Head of caudate nucleus (tissue), 42 donors: ENCODE data around the gene ANKRD10.

Experiments
- DNase-seq, 42 donors: peaks; one replicate each; pipeline versions ENCODE4 v3.0.0 to v3.0.0-alpha.2; 2020 to 2021; ENCODE audit warnings: mixed read lengths in 7 of 42
- intact Hi-C: fragments of 100-400 bp; cut with DNase I; formaldehyde crosslinking; loops from one replicate; pipeline ENCODE4 v1.15.0; 2022

Gene ANKRD10

DNA sequence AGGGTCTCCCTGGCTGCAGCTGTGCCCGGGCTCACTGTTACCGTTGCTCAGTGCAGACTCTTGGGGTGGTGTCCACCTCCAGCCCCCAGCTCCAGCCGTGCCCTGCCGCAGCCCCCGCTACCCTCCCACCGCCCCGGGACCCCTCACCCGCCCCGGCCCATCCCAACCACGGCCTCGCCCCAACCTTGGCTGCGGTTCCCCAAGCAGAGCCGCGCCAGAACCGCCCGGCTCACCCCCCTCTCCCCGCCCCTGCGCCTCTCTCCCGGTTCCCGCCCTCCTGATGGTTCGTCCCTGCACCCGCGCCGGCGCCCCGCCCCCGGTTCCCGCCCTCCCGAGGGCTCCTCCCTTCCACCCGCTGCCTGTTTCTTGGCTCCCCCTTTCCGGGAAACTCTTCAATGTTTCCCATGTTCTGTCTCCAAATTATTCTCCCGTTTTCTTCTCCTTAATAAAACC is 40.3 kb downstream of the ANKRD10 start:
- DNase-seq, result peak; percentile 68 to 95 (median 87)
- intact Hi-C loops, result no loop called here

DNA sequence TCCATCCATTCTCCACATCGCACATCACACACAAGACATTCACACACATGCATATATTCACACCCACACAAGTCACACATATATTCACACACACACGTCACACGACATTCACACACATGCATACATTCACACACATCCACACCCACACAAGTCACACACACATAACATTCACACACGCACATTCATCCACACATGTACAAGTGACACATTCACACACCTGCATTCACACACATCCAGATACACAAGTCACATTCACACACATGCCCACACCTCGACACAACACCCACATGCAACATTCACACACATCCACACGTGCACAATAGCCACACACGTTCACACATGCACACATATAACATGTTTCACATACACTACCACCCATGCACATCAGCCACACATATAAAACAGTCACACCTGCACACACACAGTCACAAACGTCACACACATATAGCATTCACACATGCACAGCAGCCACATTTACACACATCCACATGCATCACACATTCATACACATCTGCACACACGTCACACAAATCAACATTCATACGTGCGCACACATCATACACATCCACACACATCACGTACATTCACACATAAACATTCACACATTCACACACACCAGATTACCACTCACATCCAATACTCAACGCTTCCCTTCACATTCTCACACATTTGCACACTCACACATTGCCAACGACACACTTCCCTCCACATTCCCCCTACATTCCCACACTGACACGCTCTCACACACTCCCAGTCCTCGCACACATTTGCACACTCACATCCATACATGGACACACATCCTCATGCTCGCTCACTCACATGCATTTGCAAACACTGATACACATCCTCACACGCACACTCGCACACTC is 41.0 kb downstream of the ANKRD10 start:
- DNase-seq, result no peak
- intact Hi-C loops, result no loop called here

DNA sequence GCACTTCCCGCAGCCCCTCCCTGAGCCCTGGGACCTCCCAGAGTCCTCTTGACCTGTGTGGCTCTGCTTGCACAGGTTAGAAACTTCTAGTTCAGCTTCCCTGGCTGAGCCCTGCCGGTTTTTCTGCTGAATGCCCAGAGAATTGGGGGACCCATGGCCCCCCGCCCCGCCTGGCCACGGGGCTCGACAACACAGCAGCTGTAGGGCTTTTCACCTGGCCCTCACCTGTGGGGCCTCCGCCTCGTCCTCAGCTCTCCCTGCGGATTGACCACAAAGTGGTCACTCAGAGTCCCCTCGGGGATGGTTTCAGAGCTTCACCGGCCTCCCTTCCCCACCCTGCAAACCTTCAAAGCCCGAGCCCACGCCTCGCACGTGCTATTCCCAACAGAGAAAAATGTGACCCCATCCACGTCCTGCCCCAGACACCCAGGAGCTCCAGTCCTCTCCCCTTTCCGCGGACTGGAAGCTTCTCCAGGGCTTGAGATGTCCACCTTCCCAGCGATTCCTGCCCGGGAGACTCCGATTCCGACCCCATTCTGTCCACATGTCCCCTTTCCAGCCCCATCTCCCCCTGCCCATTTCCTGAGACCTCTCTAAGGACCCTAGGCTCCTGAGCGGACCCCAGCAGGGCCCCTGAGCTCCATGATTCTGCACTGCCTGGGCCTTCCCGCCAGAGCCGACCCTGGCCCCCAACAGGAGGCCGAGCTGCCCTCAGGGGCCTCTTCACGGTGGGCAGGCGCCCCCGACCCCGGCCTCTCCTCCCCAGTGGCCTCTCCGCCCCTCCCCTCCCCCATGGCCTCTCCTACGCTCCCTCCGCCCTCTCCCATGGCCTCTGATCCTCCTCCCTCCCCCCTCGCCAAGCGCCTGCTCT is 41.9 kb downstream of the ANKRD10 start:
- intact Hi-C loops, result no loop called here
- no peak for DNase-seq

DNA sequence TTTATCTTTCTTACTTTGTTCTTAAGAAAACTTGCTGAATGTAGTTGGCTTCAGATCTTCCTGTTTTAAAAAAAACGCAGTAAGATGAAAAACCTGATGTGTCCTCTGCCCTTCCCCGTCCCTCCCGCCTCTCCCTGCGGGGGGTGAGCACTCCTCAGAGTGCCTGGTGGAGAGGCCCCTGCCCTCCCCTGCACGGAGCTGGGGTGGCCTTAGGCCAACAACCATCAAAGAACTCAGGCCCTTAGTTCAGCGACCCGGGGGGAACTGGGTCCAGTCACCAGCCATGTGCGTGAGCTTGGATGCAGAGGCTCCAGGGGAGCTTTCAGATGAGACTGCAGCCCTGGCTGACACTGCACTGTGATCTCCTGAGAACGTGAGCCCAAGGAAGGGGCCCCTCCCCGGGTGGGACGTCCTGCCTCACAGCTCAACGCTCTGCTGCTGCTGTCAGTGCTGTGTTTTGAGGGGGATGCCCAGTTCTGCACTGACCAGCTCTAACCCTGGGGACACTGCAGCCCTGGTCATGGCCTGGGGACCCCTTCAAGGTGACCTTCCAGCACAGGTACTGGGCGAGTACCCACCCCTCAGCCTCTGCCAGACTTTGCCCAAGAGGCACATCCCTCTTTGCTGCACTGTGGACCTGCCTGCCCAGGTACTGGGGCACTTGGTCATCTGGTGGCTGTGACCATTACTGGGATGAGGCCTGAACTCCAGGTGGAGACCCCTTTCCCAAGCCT is 42.7 kb downstream of the ANKRD10 start:
- no peak for DNase-seq
- intact Hi-C loops, result no loop called here

DNA sequence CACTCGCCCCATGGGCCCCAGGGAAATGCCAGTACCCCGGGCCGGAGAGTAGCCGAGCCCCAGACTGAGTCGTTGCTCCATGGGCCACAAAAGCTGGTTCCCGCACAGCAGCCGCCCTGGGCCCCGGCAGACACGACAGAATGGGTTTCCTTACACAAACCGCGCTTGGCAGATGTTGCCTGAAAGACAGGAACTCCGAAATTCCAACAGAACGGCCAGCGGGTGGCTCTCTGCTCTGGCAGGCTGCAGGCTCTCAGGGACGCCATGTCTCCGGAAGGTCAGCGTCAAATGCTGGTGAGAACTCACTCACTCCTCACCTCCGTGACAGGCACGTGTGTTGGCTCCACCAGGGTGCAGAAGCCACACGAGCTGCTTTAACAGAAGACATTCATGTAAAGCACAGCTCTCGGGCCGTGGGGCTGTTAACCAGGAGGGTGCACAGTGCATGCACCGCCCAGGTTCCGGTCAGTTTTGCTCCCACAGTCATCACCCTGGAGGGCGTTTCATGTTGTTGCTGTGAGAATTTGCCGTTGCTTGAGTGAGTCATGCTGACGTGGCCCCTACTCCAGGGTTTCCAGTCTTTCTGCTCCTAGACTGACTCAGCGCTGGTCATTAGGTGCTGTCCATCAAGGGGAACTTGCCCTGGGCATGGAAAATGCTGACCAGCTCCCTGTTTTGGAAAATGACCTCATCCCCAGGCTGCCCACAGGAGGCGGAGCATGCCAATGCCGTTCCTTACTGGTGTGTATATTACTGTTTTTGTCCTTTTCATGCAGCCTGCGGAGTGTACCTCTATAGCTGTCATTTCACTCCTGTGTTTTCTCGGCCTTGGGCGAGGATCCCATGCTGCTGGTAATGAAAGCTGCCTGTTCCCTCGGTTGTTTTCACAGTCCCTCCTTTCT is 44.8 kb downstream of the ANKRD10 start:
- intact Hi-C loops, result no loop called here
- DNase-seq, result peak in 35 of 42 donors; percentile 10 to 89 (median 41)

DNA sequence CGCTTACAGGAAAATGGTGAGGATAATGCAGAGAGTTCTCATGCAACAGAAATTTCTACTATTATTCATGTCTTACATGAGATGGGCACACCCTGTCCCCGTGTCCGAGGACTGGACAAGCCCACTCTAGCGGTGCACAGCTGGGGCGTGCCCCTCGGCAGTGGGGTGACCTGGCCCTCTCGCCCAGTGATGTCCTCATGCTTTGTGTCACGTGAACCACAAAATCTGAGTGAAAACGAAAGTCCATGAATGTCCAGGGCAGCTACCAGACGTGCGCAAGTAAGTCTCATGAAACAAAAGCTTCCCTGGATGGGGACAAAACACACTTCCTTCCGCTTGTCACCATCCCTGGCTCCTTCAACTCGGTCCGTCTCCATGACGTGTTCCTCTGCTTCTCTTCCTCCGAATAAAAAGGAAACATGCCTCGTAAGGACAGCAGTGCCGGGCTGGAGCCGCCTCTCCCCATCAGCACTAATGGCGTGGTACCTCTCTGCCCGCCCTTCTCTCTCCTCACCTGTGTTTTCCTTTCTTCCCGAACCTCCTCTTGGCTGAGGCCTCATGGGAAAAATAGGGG is 45.6 kb downstream of the ANKRD10 start:
- no peak for DNase-seq
- intact Hi-C loops, result no loop called here

DNA sequence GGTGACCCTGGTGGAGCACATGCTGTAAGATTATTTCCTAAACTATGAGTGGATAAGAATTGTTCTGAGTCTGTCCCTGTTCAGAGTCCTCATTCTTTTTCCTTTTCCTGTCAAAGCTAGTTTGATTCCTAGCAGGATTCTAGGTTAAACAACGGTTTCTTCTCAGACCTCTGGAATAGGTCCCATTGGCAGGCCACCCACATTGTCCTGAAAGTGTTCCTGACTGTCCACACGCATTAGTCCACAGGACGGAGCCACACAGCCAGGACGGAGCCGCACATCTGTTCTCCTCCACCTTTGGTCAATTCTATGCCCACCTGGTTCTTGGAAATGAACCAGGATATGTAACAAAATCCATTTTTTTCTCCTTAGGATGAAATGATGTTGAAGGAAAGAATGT is 46.1 kb downstream of the ANKRD10 start:
- intact Hi-C loops, result no loop called here

DNA sequence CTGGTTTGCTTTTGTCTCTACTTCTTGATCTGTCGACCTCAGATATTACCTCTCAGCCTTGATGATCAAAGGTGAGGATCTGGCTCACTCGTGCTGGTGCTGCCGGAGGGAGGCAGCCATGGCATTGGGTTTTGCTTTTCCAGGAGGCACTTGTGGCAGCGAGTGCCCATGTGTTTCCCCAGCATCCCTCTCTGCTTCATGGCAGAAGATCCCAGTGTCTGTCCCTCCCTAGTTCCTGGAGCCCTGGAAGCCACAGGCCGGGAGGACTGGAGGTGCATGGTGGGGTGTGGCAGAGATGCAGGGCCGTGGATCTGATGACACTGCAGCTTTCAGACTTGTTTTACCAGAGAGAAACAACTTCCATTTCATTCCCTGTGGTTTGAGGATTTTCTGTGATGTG is 47.5 kb downstream of the ANKRD10 start:
- intact Hi-C loops, result no loop called here

More for the DNA sequence above, 46.1 kb downstream of the ANKRD10 start:
- DNase-seq, result no peak

DNA sequence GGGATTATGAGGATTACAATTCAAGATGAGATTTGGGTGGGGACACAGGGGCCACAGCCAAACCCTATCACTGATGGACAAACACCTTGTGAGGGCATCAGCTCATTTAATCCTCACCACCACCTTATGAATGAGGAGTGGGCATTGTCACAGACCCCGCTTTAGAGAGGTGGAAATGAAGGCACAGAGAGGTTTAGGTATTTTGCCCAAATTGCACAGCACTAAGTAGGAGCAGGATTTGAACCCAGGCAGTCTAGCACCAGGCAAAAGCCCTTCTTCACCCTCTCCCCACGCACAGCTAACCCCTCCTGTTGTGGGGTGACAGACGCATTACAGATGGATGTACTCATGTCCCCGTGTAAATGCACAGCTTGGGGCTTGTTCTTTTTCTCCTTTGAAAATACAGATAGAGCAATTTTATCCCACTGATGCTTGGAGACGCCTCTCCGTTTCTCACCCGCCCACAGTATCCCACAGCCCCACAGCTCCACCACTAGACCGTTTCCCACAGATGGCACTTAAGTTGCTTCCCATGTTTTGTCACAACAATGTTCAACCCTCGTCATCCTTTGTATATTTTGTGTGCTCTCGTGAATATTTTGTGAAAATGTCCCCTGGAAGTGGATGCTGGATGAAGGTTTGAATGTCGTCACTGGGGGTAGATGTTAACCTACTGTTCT is 48.2 kb downstream of the ANKRD10 start:
- intact Hi-C loops, result no loop called here
- DNase-seq, result no peak

More for the DNA sequence above, 47.5 kb downstream of the ANKRD10 start:
- no peak for DNase-seq

DNA sequence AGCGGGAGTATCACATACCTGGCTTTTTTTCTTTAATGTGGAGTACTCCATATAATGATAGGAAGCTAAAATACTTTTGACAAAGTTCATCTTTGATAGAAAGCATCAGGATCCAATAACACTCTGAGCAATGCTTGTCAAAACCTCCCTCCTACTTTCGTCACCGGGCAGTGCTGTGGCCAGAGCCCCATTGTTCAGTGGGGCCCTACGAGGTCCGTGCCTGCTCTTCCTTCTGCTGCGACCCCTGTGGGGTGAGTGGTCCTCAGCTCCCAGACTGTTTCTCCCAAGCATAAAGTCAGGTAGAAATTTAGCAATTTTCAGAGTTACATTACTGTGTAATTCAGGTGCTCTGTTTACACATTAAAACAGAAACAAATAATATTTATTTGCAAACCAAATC is 51.2 kb downstream of the ANKRD10 start:
- DNase-seq, result no peak
- intact Hi-C loops, result no loop called here

DNA sequence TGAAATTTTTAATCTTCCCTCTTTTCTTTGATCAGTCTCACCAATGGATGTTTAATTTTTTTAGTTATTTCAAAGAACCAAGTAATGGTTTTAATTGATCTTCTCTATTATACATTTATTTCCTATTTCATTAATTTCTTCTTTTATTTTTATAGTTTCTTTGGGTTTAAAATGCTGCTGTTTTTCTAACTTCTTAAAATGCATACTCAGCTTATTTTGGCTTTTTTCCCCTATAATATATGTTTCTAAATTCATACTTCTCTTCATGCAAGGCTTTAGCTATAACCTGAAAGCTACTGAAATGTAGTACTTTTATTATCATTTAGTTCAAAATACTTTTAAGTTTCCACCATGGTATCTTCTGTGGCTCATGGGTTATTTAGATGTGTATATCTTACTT is 53.9 kb downstream of the ANKRD10 start:
- no peak for DNase-seq
- intact Hi-C loops, result no loop called here

DNA sequence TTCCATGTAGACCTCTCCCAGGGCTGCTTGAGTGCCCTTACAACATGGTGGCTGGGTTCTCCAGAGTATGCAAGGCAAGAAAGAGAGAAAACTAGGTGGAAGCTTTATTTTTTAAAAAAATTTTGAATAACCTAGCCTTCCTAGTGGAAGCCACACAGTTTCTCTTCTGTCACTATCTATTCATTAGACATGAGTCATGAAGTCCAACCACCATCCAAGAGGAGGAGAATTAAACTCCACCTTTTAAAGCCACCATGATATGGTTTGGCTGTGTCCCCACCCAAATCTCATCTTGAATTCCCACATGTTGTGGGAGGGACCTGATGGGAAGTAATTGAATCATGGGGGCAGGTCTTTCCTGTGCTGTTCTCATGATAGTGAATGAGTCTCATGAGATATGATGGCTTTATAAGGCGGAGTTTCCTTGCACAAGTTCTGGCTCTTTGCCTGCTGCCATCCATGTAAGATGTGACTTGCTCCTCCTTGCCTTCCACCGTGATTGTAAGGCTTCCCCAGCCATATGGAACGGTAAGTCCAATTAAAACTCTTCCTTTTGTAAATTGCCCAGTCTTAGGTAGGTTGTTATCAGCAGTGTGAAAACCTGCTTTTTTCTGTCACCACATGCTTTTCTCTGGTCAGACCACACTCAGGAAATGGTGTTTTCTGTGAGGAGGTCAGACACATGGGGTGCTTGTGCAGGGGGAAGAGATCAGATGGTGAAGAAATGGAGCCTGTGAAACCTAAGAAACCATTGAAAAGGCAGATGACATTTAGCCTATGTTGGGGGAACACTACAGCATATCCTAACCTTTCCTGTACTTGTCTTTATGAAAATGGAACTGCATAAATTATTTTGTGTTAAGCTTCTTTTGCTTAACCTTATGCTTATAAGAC is 57.7 kb downstream of the ANKRD10 start:
- intact Hi-C loops, result no loop called here
- DNase-seq, result no peak

DNA sequence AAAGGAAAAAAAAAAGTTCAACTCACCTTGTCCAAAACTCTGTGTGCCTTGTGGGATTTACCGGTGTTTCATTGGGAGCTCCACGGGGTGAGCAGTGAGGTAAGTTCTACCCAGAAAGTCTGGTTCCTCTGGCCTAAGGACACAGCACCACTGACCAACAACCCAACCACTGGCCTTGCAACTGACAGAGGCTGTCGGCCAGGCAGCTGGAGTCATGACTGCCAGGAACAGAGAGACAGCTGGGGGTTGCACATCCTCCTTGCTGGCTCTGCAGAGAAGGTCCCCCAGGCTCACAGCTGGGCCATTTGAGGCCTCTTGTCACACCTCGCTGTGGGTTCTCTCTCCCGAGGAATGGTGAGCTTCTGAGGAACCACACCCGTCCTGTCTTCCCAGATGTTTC is 59.5 kb downstream of the ANKRD10 start:
- intact Hi-C loops, result no loop called here
- peak in 1 of 42 donors; percentile 37 for DNase-seq

DNA sequence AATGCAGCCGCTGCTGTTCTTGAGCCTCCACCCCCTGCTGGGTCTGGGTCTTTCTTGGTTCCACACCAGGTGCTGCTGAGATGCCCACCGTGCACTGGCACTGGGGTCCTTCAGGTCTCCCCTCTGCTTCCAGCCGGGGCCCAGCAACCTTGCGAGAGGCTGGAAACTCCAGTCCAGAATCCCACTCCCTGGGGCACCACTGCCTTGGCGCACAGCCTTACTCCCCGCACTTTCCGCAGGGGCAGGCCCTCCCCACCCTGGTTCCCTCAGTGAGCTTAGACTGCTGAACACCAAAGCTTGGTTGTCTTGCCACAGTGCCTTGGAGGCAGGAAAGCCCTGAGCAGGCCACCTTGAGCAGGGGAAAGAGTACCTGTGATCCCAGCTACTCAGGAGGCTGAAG is 60.0 kb downstream of the ANKRD10 start:
- peak in 1 of 42 donors; percentile 38 for DNase-seq
- intact Hi-C loops, result no loop called here

DNA sequence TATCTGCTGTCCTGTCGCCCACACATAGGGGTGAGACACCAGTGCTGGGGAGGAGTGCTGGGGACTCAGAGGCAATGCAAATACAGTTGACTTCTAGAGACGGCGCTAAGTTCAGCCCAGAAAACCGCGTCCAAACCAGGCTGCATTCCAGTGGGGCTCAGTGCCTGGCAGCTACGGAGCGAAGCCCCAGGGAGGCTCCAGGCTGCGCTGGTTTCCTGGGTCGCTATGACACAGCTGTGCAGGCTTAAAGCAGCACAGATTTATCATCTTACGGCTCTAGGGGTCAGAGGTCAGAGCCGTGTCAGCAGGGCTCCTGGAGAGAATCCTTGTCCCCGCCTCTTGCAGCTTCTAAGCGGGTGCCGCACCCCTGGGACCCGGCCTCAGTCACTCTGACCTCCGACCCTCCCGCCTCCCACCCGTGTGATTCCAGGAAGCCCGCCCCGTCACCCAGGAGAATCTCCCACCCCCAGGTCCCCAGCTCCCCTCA is 61.6 kb downstream of the ANKRD10 start:
- intact Hi-C loops, result no loop called here
- no peak for DNase-seq

DNA sequence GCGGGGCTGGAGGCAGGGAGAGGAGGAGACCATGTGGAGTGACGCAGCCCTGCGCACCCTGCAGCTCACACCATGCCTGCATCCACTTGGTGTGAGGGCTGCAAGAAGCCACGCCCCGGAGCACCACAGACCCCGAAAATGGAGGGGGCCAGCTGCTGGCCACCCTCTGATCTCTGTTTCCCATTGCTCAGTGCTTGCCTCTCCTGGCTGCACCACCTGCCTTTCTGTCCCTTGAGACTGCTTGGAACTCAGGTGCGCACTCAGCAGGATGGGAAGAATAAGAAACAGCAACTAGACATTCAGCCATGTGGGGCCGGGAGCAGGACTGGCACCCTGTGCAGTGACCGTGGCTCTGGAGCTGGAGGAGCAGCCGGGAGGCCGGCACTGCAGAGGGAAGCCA is 64.0 kb downstream of the ANKRD10 start:
- intact Hi-C loops, result no loop called here

More for the DNA sequence above, 64.0 kb downstream of the ANKRD10 start:
- no peak for DNase-seq
